ENCODE data around the gene NAV1.
"Not testable (repeated sequence)": the region's sequence is repeated elsewhere in the genome, so short reads cannot be mapped to it uniquely, and the experiment has no call there.

The NAV1 gene

GRCh38 chr1:201549522-201549921 lies 10.6 kb downstream of the NAV1 start:
- DNase-seq, result not testable (repeated sequence)

GRCh38 chr1:201551096-201551495 lies 12.2 kb downstream of the NAV1 start:
- DNase-seq, result no peak

GRCh38 chr1:201551877-201552731 lies 13.2 kb downstream of the NAV1 start:
- DNase-seq, result peak; percentile 77

- peak; percentile 83 for DNase-seq
Measured at GRCh38 chr1:201552941-201553351, 14.0 kb downstream of the NAV1 start.

- no peak for DNase-seq
Measured at GRCh38 chr1:201553496-201554189, 14.7 kb downstream of the NAV1 start.

- DNase-seq, result no peak
Measured at GRCh38 chr1:201554190-201554600, 15.3 kb downstream of the NAV1 start.

GRCh38 chr1:201554789-201555592 lies 16.1 kb downstream of the NAV1 start:
- no peak for DNase-seq

- DNase-seq, result no peak
Measured at GRCh38 chr1:201555593-201555945, 16.6 kb downstream of the NAV1 start.

GRCh38 chr1:201556841-201557571 lies 18.1 kb downstream of the NAV1 start:
- no peak for DNase-seq

GRCh38 chr1:201557572-201557958 lies 18.6 kb downstream of the NAV1 start:
- peak; percentile 59 for DNase-seq

- DNase-seq, result peak; percentile 83
Measured at GRCh38 chr1:201559679-201560162, 20.8 kb downstream of the NAV1 start.

- DNase-seq, result no peak
Measured at GRCh38 chr1:201560328-201561194, 21.6 kb downstream of the NAV1 start.

GRCh38 chr1:201561195-201561564 lies 22.3 kb downstream of the NAV1 start:
- no peak for DNase-seq

GRCh38 chr1:201561601-201562000 lies 22.7 kb downstream of the NAV1 start:
- DNase-seq, result peak; percentile 66

GRCh38 chr1:201562257-201562656 lies 23.3 kb downstream of the NAV1 start:
- peak; percentile 96 for DNase-seq

GRCh38 chr1:201562659-201563405 lies 23.9 kb downstream of the NAV1 start:
- DNase-seq, result peak; percentile 94

- no peak for DNase-seq
Measured at GRCh38 chr1:201563406-201563780, 24.5 kb downstream of the NAV1 start.

GRCh38 chr1:201563941-201564340 lies 25.0 kb downstream of the NAV1 start:
- no peak for DNase-seq

GRCh38 chr1:201565024-201565730 lies 26.2 kb downstream of the NAV1 start:
- DNase-seq, result no peak

All from fibroblast of upper back skin (primary cell).